Stimulated activated CD4-positive, alpha-beta T cell treated with anti-CD3 and anti-CD28 coated beads, Interleukin-12 subunit alpha, Interleukin-12 subunit beta, amount 100 ng/mL, for 48 hours (primary cell): Measurements from ENCODE around the gene AMZ2.
A peak's percentile ranks its signal among the peaks of the same experiment; 100 is the strongest.
"Not testable (repeated sequence)": the region's sequence is repeated elsewhere in the genome, so short reads cannot be mapped to it uniquely, and the experiment has no call there.

Source experiments
- DNase-seq, 3 donors: peaks; one replicate each; pipeline ENCODE4 v3.0.0-alpha.2; 2020; ENCODE audit warnings: low read depth in 2 of 3, low spot score in 1 of 3

Gene AMZ2

DNA sequence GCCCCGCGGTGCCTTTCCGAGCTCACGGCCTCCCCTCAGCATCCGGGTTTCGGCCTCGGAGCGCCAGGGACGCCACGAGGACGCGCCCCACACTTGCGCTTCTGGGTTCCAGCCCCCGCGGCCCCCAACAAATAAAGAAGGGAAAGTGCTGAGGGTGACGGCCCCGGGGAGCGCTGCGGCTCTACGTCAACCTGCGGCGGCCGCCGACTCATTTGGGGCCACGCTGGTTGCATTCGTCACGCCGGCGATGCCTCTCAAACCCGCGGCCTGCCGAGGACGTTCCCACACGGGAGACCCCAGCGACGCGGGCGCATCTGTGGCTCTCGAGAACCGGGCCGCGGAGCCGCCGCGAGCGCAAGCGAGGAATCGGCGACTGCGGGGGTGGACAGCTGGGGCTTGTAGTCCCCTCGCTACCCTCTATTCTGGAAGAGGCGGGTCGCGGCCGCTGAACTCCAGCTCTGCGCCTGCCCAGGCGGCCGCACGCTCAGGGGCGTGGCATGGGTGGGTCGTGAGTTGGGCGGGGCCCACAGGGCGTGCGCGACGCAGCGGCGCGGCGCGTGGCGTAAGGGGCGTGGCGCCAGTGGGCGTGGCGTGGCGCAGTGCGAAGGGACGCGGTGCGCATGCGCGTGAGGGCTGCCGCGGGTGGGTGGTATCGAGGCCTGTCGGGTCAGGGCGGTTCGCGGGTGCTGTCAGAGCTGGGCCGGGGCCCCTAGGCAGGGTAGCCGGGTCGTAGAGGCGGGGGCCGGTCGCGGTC is at the start of gene AMZ2:
AMZ2 (plus strand) TSS at position 599 of the 754 bp plus-strand sequence. CDS start 2,145 bp downstream, outside the sequence.
- peak; percentile 92 to 98 (median 97) for DNase-seq

DNA sequence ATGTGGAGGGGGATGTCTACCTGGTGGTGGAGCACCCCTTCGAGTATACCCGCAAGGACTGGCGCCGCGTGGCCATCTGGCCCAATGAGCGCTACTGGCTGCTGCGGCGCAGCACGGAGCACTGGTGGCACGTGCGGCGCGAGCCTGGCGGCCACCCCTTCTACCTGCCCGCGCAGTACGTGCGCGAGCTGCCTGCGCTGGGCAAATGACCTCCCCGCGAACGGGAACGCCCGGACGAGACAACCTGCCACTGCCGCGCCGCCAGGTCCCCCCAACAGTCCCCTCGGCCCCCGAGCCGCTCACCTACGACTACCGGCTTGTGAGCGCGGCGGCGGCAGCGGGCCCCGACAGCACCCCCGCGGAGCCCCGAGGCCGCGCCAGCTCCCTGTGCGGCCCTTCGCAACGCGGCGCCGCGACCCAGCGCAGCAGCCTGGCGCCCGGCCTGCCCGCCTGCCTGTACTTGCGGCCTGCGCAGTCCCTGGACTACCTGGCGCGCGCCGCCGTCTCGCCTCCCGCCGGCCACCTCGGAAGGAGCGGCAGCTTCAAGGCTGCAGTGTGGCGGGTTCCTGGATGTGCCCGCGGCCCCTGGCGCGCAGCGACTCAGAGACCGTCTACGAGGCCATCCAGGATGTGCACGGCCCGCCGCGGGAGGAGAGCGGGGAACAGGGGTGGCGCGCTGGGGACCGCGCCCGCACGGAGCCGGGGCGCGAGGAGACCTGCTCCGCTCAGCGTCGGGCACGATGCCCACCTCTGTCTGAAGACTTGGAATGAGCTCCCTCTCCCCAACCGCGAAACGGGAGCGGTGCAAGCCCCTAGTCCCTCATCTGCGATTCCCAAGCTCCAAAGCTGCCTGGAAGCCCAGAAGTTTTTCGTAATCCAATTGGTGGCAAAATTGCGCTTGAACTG is 48.7 kb upstream of the AMZ2 start:
- no peak for DNase-seq

GRCh38 chr17:68199837-68200688 is 47.8 kb upstream of the AMZ2 start:
- DNase-seq = no peak

GRCh38 chr17:68200689-68201417 is 47.0 kb upstream of the AMZ2 start:
- DNase-seq = peak; percentile 46 to 77 (median 74)

DNA sequence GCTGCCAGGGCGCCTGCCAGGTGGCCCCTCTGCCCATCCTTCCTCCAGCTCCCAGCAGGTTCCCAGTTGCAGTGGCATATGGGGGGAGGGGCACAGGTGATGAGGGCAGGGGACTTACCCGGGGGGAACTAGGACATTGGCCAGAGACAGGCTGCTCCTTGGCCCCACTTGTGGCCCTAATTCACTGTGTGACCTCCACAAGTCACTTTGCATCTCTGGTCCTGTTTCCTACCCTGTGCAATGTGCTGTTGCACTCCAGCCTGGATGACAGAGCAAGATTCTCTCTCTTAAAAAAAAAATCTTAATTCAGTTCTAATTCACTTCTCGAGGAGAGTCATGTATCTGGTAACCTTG is 46.4 kb upstream of the AMZ2 start:
- not testable (repeated sequence) for DNase-seq

GRCh38 chr17:68202321-68202720 is 45.5 kb upstream of the AMZ2 start:
- DNase-seq = not testable (repeated sequence)

DNA sequence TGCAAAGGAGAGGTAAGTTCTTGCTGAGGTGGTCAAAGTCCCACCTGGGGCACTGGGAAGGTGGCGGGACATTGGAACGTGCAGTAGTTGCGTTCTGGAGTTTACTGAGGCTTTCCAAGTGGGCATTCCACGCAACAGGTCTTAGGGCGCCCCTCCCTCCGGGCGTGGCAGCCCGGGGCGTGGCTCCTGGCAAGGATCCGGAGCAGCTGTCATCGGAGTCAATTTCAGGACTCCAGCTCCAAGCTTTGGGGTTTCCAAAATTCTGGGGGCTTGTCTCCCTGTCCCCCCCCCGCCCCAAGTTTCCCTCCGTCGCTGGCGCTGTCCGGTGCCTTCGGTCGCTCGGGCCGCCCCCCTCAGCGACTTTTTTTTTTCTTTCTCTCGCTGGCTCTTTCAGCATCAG is 43.1 kb upstream of the AMZ2 start:
- no peak for DNase-seq

DNA sequence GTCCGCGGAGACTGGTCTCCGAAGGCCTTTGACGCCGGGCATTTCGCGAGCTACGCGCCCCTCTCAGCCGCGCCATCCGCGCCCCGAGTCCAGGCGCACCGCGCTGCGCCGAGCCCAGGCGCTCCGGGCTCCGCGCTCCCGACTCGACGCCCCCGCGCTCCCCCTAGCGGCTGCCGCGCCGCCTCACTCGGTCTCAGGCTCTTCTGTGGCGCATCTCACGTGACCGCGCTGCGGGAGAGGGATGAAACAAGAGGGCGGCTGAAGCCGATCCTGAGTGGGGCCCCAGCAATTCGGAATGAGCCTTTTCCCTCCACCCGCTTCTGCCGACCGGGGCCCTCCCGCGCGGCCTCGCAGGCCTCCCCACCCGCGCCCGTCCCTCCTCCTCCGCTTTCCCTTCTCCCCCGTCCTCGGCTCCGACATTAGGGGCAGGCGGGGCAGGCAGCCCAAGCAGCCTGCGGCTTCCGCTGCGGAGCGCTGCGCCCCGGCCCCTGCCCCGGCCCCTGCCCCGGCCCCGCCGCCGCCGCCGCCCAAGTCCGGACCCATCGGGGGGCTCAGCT is 42.5 kb upstream of the AMZ2 start:
- peak; percentile 79 to 91 (median 80) for DNase-seq

DNA sequence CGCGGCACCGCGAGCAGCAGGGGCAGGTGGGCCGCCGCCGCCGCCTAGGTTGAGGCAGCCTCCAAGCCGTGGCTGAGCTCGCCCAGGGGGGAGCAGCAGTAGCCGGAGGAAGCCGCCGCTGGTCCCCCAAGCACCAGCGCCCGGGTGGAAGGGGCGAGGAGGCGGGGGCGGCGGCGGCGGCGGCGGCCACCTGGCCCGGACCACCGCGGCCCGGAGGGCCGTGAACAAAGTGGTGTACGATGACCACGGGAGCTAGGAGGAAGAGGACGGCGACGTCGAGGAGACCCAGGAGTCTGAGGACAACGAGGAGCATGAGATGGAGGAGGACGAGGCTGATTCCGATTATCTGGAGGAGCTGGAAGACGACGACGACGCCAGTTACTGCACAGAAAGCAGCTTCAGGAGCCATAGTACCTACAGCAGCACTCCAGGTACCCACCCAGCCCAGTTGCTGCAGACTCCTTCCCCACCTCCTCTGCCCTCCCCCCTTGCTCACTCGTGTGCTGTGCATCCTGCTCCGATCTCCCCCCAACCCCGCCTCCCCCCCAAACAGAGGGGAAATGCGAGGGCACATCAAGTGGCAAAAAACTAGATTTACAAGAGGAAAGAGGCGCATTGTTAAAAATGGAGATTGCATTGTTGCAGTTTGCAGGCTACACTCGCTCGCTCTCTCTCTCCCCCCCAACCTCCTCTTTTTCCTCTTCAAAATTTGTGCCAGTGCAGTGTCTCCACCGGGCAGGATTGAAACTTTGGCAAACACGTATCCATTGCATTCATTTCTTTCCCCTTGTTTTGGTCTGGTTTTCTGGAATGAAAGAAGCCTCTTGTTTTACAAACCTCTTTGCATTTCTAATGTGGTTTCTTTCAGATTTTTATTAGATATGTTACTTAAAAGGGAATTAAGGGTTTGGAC is 41.8 kb upstream of the AMZ2 start:
- no peak for DNase-seq

DNA sequence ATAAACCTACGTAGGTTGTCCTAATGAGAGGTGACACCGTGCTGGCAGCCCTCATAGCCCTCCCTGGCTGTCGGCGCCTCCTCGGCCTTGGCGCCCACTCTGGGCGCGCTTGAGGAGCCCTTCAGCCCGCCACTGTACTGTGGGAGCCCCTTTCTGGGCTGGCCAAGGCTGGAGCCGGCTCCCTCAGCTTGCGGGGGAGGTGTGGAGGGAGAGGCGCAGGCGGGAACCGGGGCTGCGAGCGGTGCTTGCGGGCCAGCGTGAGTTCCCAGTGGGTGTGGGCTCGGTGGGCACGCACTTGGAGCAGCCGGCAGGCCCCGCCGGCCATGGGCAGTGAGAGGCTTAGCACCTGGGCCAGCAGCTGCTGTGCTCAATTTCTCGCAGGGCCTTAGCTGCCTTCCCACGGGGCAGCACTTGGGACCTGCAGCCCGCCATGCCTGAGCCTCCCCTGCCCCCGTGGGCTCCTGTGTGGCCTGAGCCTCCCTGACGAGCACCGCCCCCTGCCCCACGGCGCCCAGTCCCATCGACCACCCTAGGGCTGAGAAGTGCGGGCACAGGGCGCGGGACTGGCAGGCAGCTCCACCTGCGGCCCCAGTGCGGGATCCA is 40.1 kb upstream of the AMZ2 start:
- DNase-seq = no peak

- DNase-seq = not testable (repeated sequence)
Observed at GRCh38 chr17:68208651-68209050, 39.2 kb upstream of the AMZ2 start.

DNA sequence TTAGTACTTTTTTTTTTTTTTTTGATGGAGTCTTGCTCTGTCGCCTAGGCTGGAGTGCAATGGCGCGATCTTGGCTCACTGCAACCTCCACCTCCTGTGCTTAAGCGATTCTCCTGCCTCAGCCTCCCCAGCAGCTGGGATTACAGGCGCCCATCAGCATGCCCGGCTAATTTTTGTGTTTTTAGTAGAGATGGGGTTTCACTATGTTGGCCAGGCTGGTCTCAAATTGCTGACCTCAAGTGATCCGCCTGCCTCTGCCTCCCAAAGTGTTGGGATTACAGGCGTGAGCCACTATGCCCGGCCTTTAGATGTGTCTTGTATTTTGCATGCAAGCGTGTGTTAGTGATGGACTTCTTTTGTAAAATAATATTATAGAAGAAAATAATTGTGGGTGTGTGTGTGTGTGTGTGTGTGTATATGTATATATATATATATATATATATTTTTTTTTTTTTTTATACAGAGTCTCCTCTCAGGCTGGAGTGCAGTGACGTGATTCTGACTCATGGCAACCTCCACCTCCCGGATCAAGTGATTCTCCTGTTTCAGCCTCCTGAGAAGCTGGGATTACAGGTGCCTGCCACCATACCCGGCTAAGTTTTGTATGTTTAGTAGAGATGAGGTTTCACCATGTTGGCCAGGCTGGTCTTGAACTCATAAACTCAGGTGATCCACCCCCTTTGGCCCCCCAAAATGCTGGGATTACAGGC is 38.5 kb upstream of the AMZ2 start:
- DNase-seq = not testable (repeated sequence)

DNA sequence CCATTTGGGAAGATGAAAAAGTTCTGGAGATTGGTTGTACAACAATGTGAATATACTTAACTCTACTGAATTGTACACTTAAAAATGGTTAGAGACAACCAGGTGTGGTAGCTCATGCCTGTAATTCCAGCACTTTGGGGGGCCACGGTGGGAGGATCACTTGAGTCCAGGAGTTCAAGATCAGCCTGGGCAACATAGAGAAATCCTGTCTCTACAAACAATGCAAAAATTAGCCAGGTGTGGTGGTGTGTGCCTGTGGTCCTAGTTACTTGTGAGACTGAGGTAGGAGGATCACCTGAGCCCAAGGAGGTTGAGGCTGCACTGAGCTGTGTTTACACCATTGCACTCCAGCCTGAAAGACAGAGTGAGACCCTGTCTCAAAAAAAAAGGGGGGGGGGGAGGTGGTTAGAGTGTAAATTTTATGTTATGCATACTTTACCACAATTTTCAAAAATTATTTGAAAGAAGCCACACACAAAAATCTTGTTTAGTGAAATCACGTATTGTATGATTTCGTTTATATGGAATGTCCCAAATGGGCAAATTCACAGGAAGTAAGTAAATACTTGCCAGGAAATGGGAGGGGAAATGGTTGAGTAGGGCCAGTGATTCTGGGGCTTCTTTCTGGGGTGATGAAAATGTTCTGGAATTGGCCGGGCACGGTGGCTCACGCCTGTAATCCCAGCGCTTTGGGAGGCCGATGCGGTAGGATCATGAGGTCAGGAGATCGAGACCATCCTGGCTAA is 37.1 kb upstream of the AMZ2 start:
- DNase-seq = no peak

DNA sequence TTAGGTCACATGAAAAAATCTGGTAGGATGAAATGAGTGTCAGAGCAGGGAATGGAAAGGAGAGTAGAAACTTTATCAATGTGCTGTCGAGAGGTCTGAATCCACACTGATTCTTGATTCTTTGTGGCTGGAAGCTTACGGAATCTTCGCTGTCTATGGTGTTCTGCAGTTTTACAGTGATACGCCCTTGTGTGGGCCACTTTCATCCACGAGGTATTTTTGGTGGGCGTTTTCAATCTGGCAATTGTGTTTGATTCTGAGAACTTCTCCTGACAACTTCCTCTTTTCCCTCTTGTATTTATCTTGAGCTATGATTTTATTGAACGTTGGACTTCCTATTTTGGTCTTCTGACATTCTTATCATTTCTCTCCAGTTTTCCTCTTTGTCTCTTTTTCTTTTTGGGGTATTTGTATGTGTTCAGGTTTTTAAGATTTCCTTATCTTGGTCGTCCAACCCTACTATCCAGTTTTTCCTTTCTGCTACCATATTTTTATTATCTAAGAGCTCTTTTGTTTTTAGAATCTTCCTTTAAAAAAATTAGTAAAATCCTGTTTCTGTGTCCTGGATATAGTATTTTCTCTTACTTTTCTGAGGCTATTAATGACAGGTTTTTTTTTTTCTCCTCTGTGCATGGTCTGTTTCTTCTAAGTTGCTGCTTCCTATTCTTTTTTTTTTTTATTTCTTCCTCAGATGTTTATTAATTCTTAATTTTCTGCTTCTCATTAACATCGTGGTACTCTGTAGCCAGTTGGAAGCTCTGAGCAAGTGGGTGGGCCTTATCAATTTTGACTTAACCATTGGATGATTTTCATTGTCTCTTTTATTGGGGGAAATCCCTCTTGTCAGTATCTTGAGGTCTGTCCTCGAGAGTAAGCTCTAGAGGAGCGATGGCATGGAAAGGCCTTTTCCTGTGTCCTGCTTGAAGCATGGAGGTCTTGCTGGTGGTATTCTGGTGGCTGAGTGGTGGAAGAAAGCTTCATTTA is 34.1 kb upstream of the AMZ2 start:
- DNase-seq = not testable (repeated sequence)

- not testable (repeated sequence) for DNase-seq
Observed at GRCh38 chr17:68215453-68215852, 32.4 kb upstream of the AMZ2 start.

GRCh38 chr17:68219429-68219828 is 28.4 kb upstream of the AMZ2 start:
- DNase-seq = not testable (repeated sequence)
